OCI-M1 (cell line): ENCODE data around the gene NTN3.

ENCODE experiments used
- DNase-seq: peaks from one replicate; lab custom pipeline; 2025; lab: John Stamatoyannopoulos, UW

Gene NTN3

GRCh38 chr16:2466667-2467527 is 4.2 kb upstream of the NTN3 start:
- no peak for DNase-seq

GRCh38 chr16:2467528-2468232 is 3.4 kb upstream of the NTN3 start:
- peak; percentile 79 for DNase-seq

DNA sequence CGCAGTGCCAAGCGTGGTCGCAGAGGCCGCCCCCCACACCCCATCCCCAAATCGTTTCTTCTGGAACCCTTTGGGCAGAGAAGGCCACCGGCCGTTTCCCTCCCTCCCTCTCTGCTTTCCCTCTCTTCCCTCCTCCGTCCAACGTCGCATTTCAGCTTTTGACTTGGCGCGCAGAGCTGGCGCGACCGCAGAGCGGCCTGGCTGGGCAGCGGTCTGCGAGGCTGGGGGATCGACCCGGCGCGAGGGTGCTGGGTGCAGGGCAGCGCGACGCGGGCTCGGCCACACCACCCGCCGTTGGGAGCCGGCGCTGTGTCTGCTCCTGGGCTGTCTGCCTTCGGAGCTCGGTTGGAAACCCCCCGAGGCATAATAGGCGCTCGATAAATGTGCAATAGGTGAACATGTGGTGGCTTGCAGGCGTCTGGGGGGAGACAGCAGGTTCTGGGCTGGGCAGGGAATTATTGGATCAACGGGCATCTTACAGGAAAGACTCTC is 2.8 kb upstream of the NTN3 start:
- peak; percentile 58 for DNase-seq

DNA sequence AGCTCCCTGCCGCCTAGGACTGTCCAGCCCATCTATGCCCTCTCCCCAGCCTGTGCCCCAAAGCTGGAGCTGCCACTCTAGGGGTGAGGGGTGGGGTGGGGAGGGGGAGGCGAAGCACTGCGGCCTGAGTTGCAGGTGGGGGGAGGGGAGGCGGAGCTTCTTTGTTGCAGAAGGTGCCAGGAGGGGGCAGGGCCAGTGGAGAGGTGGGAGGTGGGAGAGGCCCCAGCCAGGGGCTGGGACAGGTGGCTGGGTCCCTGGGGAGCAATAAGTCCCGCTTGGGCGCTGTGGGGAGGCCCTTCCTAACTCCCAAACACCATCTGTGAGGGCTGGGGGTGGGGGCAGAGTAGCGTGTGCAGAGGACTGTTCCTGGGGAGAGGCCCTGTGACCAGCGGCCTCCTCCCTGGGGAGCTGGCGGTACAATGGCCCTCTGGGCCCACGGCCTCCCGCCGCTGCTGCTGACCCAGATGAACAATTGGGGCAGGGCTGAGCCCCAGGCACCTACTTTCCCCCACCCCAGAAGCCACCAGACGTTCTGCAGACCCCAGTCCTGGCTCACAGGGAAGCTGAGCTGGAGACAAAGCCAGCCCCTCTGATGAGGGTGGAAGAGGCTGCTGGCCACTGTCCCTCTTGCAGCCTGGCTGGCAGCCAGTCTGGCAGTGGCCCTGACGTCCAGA is 2.2 kb upstream of the NTN3 start:
- DNase-seq, result peak; percentile 64

DNA sequence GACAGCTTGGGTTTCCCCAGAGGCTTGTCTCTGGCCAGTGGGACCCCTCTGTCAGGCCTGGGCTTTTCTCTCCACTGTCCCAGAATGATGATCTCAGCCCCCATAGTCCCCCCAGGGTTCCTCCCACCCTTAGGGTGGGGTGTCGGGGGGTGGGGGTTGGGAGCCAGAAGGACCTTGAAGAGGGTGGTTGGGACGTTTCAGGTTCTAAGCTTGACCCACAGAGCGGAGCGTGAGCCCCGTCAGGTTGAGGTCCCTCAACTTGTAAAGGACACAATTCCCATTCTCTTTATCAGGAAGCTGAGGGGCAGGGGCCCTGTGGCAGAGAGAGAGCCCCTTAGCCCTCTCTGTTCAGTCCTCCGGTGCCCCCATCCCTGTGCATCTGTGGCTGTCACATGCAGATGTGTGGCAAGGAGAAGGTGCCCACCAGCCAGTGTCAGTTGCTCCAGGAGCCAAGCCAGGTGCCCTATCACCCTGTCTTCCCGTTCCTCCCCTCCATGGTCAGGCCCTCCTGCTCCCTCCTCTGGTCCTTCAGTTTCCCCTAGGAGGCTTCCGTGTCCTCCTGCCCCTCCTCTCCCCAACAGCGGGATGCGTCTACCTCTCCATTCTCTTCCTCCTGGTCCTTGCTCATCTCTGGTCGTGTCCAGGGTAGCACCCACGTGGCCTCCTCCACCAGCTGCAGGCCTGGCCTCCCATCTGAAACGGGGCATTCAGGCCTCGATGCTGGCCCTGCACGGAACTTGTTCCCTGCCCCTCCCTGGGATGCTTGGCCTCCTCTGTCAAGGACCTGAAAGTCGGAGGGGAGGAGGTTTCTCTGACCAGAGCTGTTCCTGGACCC is 1.5 kb upstream of the NTN3 start:
- no peak for DNase-seq

DNA sequence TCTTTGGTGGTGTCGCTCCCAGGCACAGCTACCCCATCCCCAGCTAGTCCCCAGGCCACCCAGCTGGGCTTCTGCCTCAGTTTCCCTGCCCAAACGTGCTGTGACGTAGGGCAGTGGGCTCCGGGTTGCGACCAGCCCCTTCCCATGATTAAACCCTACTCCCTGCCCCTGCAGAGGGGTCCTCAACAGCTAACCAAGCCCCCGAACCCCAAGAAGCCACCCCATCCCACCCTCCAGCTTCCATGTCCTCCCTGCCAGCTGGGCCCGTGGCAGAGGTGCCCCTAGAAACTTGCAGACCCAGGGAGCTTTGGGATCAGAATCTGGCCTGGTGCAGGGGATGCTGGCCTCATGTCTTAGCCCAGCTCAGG is 879 bp upstream of the NTN3 start:
- no peak for DNase-seq

DNA sequence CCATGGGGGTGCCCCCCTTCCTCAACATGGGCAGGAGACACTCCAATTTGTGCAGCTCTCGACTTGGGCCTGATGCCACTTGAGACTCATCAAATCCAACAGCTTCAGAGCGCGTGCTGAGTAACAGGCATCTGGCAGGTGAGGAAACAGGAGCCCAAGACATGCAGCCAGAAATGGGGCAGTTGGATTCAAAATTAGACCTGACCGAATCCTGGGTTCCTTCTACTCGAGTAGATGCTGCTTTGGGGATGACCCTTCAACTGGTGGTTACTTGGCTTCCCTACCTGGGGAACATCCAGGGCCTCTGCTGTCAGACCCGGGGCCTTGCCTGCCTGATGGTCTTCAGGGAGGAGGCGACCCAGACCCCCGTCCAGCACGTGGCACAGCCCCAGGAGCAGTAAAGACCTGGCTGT is 488 bp upstream of the NTN3 start:
- DNase-seq, result no peak

GRCh38 chr16:2471653-2472487 is 773 bp downstream of the NTN3 start:
- no peak for DNase-seq

- DNase-seq, result no peak
Observed at GRCh38 chr16:2472488-2472864, 1.4 kb downstream of the NTN3 start.

GRCh38 chr16:2472885-2473445 is 1.9 kb downstream of the NTN3 start:
- DNase-seq, result no peak

DNA sequence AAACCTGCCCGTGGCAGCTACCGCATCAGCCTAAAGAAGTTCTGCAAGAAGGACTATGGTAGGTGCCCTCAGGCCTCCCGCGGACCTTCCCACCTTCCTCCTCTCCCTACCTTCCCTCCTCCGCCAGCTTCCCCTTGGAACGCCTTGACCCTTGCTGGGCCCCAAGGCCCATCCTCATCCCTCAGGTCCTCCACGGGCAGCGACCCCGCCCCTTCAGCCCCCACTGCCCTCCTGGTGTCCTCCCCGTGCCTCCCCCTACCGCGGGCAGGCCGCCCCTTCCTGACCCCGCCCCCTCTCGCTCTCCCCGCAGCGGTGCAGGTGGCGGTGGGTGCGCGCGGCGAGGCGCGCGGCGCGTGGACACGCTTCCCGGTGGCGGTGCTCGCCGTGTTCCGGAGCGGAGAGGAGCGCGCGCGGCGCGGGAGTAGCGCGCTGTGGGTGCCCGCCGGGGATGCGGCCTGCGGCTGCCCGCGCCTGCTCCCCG is 2.4 kb downstream of the NTN3 start:
- DNase-seq, result peak; percentile 33

GRCh38 chr16:2473999-2474876 is 3.1 kb downstream of the NTN3 start:
- DNase-seq, result peak; percentile 75

DNA sequence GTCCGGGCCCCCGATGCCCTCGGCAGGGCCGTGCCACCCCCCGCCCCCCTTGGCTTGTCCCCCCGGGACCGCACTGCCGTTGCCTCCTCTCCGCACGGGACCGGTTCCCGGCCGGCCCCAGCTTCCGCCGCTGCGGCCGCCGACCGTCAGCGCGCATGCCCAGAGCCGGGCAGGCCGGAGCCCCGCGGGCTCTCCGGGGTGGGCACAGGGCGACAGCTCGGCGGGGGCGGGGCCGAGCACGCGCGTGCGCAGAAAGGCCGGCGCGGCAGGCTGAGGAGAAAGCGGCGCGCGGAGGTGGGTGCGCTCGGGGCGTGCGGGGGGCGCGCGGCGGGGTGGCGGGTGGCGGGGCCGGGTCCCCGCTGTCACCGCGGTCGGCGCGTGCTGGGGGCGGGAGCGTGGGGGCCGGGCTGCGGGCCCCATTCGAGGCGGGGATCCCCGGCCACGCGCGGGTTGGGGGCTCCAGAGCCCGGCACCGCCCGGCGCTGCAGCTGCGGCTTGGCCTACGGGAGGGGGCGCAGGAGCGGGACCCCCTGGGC is 3.8 kb downstream of the NTN3 start, which contains the start of gene TBC1D24:
TBC1D24 (plus strand) TSS at position 251 of the 536 bp plus-strand sequence. CDS start 21,022 bp downstream, outside the sequence.
- DNase-seq, result peak; percentile 91

GRCh38 chr16:2475413-2476344 is 4.6 kb downstream of the NTN3 start:
- peak; percentile 28 for DNase-seq

DNA sequence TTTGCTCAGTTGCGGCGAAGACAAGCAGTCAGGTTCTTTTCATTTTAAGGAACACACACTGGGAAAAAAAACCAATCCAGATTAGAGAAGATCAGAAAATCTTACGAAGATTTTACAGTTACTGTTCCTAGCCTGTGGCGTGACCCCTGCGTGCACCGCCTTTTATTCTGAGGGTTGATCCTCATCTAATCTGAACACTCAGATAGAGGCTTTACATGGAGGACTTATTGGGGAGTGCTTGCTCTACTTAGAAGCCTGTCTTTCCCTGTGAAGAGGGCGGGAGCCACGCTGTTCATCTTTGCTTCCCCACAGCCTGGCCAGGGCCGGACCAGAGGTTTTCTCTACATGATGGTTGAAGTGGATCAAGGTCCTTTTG is 5.2 kb downstream of the NTN3 start:
- DNase-seq, result no peak

GRCh38 chr16:2476741-2477140 is 5.6 kb downstream of the NTN3 start:
- no peak for DNase-seq

GRCh38 chr16:2477327-2477726 is 6.2 kb downstream of the NTN3 start:
- no peak for DNase-seq

DNA sequence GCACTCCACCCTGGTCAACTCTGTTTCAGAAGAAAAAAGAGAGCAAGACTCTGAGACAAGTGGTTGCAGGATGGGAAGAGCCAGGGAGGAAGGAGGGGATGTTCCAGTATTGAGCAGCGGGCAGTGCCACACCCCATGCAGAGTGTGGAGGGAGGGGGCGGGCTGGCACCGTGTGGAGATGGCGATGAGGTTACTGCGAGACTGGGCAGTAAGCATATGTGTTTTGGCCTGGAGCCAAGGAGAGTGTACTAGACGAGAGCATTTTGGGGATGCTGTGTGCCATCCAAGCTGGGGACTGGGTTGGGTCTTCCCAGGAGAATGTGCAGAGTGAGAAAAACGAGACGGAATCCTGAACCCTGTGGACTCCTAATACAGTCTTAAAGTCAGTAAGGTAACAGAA is 7.2 kb downstream of the NTN3 start:
- DNase-seq, result no peak
